Mucosa of rectum (tissue), 2 donors: Measurements from ENCODE around the gene TRIM9.
"Not testable (repeated sequence)": the region's sequence is repeated elsewhere in the genome, so short reads cannot be mapped to it uniquely, and the experiment has no call there.

Source experiments
- H3K27ac ChIP-seq, 2 donors: one replicate each; pipeline ENCODE4 v1.7.0; 2013; ENCODE audit warnings: inconsistent platforms in 2 of 2, low read depth in 2 of 2, low read length in 2 of 2
- H3K27me3 ChIP-seq, 2 donors: one replicate each; pipeline ENCODE4 v1.7.0; 2013; ENCODE audit warnings: low read length in 2 of 2; ENCODE audit not compliant: control insufficient read depth in 2 of 2, insufficient read depth in 2 of 2
- H3K36me3 ChIP-seq, 2 donors: one replicate each; pipeline ENCODE4 v1.7.0; 2013; ENCODE audit warnings: low read length in 2 of 2; ENCODE audit not compliant: control insufficient read depth in 2 of 2, insufficient read depth in 2 of 2
- H3K4me1 ChIP-seq, 2 donors: one replicate each; pipeline ENCODE4 v1.7.0; 2013; ENCODE audit warnings: low read length in 2 of 2, mild to moderate bottlenecking in 1 of 2; ENCODE audit not compliant: control insufficient read depth in 2 of 2, insufficient read depth in 2 of 2
- H3K4me3 ChIP-seq, 2 donors: one replicate each; pipeline ENCODE4 v1.7.0; 2013; ENCODE audit warnings: low read length in 2 of 2
- H3K9ac ChIP-seq, 2 donors: one replicate each; pipeline ENCODE4 v1.7.0; 2013; ENCODE audit warnings: low read length in 2 of 2, low read depth in 1 of 2, mild to moderate bottlenecking in 1 of 2
- H3K9me3 ChIP-seq, 2 donors: one replicate each; pipeline ENCODE4 v1.7.0; 2013; ENCODE audit warnings: low read length in 2 of 2; ENCODE audit not compliant: control insufficient read depth in 2 of 2
- donor health status: healthy.
- donor health status: Normal muscosa, but diverticular disease.

TRIM9 gene

DNA sequence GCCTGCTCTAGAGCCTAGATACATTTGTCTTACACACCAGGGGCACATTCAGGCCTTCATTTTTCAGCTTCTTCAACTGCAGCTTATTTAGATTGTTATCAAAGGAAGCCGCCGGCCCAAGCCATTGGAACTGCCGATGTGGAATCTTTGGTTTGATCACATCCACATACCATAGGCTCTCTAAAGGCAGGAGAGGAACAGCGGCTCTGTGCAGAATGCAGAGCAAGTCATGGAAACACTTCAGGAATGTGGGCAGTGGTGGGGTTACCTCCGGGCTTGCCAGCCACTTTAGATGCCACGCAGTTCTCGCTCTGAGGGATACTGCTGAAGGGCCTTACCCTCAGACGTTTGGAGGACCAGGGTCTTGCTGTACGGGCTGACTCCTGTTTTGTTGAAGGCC, 97.2 kb downstream of the TRIM9 start:
- Histone ChIP-seq H3K4me3 (no peak overlapping the region), H3K9me3 (no peaks in the 10 kb centered on the region), H3K36me3 (no peaks in the 10 kb centered on the region), H3K4me1 (no peaks in the 10 kb centered on the region), H3K27me3 (no peaks in the 10 kb centered on the region), H3K9ac (no peak overlapping the region), H3K27ac (no peak overlapping the region)

DNA sequence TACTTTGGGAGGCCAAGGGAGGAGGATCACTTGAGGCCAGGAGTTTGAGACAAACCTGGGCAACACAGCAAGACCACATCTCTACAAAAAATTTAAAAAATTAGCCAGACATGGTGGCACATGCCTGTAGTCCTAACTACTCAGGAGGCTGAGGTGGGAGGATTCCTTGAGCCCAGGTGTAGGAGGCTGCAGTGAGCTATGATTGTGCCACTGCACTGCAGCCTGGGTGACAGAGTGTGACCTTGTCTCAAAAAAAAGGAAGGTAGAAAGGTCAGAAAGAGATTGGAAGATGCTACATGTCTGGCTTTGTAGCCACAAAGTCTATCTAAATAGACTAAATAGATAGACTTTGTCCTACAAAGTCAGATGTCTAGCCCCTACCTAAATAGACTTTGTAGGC, 100.7 kb downstream of the TRIM9 start:
- not testable (repeated sequence) for H3K27ac ChIP-seq, H3K4me1 ChIP-seq

DNA sequence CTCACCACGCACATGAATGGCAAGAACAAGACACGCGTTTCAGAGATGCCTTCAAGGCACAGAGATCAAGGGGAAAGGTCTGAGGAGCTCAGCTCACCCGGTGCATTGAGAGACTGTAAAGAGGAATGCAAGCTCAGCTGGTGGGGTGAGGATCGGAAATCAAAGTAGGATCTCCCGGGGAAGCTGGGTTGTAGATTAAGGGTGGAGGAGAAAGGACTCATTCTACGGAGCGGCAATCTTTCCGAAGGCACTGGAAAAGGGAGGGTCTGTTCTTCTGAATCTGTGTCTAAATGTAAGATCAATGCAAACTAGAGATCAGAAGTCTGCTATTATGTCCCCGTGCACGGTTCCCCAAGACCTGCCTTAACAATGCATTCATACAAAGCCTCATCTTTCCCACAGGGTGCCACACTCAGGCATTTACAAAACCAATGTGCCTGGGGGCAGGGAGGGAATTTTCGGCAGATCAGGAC, 109.0 kb downstream of the TRIM9 start:
- H3K36me3 ChIP-seq = no peaks in the 10 kb centered on the region
- H3K4me1 ChIP-seq = no peaks in the 10 kb centered on the region
- no peaks in the 10 kb centered on the region for H3K9me3 ChIP-seq
- no peak overlapping the region for H3K4me3 ChIP-seq
- no peak overlapping the region for H3K27ac ChIP-seq
- H3K27me3 ChIP-seq = no peaks in the 10 kb centered on the region
- no peak overlapping the region for H3K9ac ChIP-seq

More for the DNA sequence above, 100.7 kb downstream of the TRIM9 start:
- H3K9ac ChIP-seq, H3K27me3 ChIP-seq, H3K4me3 ChIP-seq, H3K36me3 ChIP-seq, H3K9me3 ChIP-seq: not testable (repeated sequence)

DNA sequence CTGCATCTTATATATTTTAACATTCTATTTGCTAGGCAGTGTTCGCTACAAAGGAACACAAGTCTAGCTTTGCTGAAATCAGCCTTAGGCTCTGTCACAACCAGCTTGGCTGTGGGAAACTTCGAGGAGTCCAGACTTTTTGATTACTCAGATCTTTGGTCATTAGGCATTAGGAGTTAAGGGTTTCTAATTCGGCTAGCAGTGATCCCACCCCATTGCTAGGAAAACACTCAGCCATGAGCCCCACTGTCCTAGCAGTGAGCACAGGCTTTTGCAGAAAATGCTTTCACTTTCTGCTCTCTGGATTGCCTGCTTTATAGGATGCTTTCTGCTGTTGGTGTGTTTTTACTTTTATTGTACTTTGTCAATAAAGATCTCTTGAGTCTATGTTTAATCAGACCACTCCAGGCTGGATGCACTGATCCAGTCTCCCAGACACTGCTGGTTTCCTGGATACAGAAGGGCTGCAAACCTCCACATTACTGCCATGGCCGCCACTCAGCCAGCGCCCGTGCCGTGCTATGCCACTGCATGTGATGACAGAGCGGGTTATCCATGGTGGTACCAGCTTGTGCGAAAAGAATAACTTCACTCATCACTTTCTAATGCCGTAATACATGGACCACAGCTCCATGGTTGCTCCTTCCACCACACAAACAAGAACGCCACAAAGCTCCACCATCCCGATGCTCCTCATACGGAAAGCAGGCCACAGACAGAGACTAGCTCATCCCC, 109.6 kb downstream of the TRIM9 start:
- no peak overlapping the region for H3K9ac ChIP-seq
- H3K9me3 ChIP-seq = no peaks in the 10 kb centered on the region
- no peaks in the 10 kb centered on the region for H3K36me3 ChIP-seq
- H3K27ac ChIP-seq = no peak overlapping the region
- H3K4me1 ChIP-seq = peaks cover 0 to 2% of the 10 kb centered on the region in 2 donors
- H3K4me3 ChIP-seq = no peak overlapping the region
- H3K27me3 ChIP-seq = no peaks in the 10 kb centered on the region

DNA sequence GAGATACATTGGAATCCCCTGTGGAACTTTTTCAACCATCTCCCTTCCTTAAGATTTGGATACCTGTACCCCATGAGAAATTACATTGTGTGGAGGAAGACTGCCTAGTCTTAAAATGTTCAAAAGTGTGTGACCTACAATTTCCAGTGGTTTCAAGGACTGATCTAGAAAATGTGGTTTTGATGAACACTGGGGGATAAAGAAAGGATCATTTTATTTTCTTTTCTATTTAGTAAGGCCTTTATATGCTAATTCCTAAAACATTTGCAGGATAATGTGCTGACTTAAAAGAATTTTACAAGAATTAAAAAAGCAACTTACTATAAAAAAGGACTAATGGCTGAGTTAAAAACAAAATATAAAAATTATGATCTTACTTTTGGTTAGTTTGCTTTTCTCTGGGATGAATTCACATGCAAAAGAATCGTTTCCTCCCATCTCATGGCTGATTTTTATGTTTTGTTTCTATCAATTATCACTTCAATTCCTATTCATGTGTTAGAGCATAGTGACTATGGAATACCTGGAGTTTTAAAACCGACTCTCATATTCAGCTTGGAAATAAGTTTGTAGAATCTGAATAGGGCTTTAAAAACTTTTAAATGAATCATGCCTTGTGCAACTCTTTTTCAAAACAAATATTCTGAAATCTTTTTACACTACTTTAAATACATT, 110.7 kb downstream of the TRIM9 start:
- H3K4me1 ChIP-seq = peaks cover 0 to 2% of the 10 kb centered on the region in 2 donors
- no peaks in the 10 kb centered on the region for H3K27me3 ChIP-seq
- H3K27ac ChIP-seq = no peak overlapping the region
- H3K9ac ChIP-seq = no peak overlapping the region
- no peaks in the 10 kb centered on the region for H3K9me3 ChIP-seq
- H3K4me3 ChIP-seq = no peak overlapping the region
- H3K36me3 ChIP-seq = no peaks in the 10 kb centered on the region

DNA sequence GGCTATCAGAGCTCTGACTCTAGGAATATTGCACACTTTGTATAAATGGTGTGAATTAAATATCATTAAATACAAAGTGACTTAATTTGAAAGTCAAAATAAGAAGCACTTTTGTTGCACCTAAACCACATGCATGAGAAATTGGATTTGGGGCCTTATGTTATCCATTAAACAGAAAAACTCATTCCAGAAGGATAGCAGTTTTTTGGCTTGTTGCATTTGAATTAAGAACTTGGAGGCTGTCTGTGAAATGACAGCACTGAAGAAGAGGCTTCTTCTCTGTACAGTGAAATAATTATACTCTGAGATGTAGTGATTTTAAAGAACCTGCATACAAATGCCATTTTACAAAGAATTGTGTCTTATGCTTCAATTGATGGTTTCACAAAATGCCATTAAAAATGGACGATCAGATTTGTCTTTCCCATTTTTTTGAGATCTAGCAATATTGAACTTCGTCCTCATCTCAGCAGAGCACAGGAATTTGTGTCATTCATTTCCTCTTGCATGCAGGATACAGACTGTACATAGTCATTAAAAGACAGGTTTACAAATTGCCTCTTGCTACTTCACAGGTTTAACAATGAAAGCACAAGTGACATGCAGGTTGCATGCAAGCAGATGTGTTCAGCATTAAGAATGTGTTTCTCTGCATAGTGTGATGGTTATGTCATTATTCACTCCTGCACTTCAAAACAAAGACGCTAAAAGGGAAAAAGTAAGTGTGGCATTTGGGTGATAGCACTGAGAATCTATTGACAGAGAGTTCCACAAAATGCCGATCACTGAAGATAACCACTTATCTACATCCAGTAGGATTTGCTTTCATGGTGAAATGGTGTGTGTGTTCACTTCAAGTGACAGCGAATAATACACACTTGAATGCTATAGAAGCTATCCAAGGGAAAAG, 114.7 kb downstream of the TRIM9 start:
- H3K4me1 ChIP-seq = peaks cover 0 to 2% of the 10 kb centered on the region in 2 donors
- no peak overlapping the region for H3K27ac ChIP-seq
- H3K36me3 ChIP-seq = no peaks in the 10 kb centered on the region
- no peak overlapping the region for H3K9ac ChIP-seq
- H3K4me3 ChIP-seq = no peak overlapping the region
- no peaks in the 10 kb centered on the region for H3K27me3 ChIP-seq
- no peaks in the 10 kb centered on the region for H3K9me3 ChIP-seq

DNA sequence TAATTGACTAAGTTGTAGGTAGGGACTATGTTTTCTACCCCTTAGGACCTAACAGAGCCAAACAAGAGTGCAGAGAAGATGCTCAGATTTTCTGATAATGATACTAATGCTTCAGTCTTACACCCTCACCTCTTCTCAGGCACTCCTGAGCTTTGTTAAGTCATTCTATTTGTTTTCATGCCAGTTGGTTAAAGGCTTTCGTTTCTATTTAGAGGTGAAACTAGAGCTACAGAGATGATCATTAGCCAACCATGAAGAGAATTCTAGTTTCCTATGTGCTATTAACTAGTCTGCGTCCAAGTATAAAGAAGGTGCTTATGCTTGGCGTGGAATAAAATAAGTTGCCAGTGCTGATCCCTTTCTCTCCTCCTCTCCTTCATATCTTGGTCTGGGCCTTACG, 116.0 kb downstream of the TRIM9 start:
- H3K4me1 ChIP-seq = peaks cover 0 to 2% of the 10 kb centered on the region in 2 donors
- H3K27me3 ChIP-seq = no peaks in the 10 kb centered on the region
- H3K9ac ChIP-seq = no peak overlapping the region
- H3K4me3 ChIP-seq = no peak overlapping the region
- H3K27ac ChIP-seq = no peak overlapping the region
- H3K9me3 ChIP-seq = no peaks in the 10 kb centered on the region
- H3K36me3 ChIP-seq = no peaks in the 10 kb centered on the region

DNA sequence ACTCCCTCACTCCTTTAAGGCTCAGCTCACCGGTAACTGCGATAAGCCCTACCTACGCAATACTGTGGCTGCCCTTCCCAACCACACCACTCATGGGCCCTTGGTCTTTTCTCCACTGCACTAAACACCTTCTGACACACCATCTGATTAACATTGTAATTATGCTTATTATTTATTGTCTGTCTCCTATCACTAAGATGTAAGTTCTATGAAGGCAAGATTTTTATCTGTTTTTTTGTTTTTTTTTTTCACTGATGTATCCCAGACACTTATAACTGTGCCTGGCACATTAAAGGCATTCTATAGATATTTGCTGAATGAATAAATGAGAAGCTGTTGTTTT, 116.4 kb downstream of the TRIM9 start:
- Histone ChIP-seq H3K4me3 (no peak overlapping the region), H3K36me3 (no peaks in the 10 kb centered on the region), H3K9me3 (no peaks in the 10 kb centered on the region), H3K27ac (no peak overlapping the region), H3K27me3 (no peaks in the 10 kb centered on the region), H3K4me1 (peaks cover 0 to 2% of the 10 kb centered on the region in 2 donors), H3K9ac (no peak overlapping the region)

DNA sequence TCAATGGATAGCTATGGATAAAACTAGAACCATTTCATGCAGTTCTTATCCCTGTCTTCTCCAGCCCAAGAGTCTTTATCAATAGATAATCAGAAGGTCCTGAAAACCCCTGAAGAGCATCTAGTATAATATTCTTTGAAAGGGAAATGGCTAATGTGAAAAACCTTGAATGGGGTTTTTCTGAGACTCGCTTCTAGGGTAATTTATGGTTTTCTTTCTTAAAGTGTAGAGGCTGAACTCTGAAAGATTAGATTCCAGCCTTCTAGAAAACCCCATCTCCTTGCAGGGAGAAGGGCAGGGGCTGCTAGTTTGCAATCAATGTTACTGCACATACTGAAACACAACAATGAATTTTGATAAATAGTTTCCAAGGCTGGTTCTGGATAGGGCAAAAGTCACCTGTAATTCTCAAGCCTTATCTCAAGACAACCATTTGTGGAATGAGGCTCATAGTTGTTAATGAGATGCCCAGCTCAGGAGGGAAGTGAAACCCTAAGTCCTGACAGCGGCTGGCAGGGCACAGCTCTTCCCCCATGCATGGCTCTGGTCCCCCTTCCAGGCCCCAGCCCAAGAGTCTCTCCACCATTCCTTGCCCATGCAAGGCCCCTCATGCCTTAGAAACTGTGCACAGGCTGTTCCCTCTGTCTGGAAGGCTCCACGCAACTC, 116.9 kb downstream of the TRIM9 start:
- Histone ChIP-seq H3K36me3 (no peaks in the 10 kb centered on the region), H3K4me3 (no peak overlapping the region), H3K27ac (no peak overlapping the region), H3K9me3 (no peaks in the 10 kb centered on the region), H3K9ac (no peak overlapping the region), H3K27me3 (no peaks in the 10 kb centered on the region), H3K4me1 (peaks cover 0 to 2% of the 10 kb centered on the region in 2 donors)
